Ovary (tissue), 9 donors: ENCODE results near the gene YBX1. TPM values are rescaled to one million over a fixed set of nuclear protein-coding genes. Genes with fewer than 3 reads are reported as not detected.

Source experiments
- DNase-seq, 5 donors: peaks; one replicate each; pipeline ENCODE4 v3.0.0-alpha.2; 2019 to 2020
- H3K27ac ChIP-seq, 2 donors: fragments of 200-600 bp; one replicate each; pipeline versions ENCODE4 v1.5.1 to v1.8.0; 2019 to 2022
- H3K27me3 ChIP-seq: fragments of 200-600 bp; one replicate; pipeline ENCODE4 v1.8.0; 2022
- H3K36me3 ChIP-seq: fragments of 200-600 bp; sonication (generic); one replicate; pipeline ENCODE4 v1.5.1; 2019
- H3K4me1 ChIP-seq: one replicate; pipeline ENCODE4 v1.8.1; 2013; ENCODE audit warnings: mild to moderate bottlenecking, moderate library complexity; ENCODE audit not compliant: insufficient read depth
- H3K4me3 ChIP-seq: fragments of 200-600 bp; sonication (generic); one replicate; pipeline ENCODE4 v1.5.1; 2017
- H3K9me3 ChIP-seq, 2 donors: fragments of 200-600 bp in 1 of 2; sonication (generic) in 1 of 2; one replicate each; pipeline versions ENCODE4 v1.5.1 to v1.8.1; 2013 to 2019; ENCODE audit warnings: mild to moderate bottlenecking in 1 of 2, moderate library complexity in 1 of 2
- EP300 ChIP-seq: sonication (generic); formaldehyde crosslinking; IDR thresholded peaks from one replicate; pipeline ENCODE4 v1.6.1; 2017; ENCODE audit warnings: antibody characterized with exemption
- POLR2A ChIP-seq: fragments of 450-650 bp; IDR thresholded peaks from one replicate; pipeline ENCODE4 v1.6.1; 2017; ENCODE audit warnings: antibody characterized with exemption, mild to moderate bottlenecking, moderate library complexity
- WGBS, 3 donors: extraction: QIAGEN DNeasy Blood & Tissue Kit in 1 of 3; methylation state at CpG; one replicate each; pipeline versions ENCODE4 v1.1.5 to v1.1.7; 2013 to 2017; 5-methylcytosine and 5-hydroxymethylcytosine counted together
- intact Hi-C, 4 donors: fragments of 100-400 bp; cut with DNase I; formaldehyde crosslinking; loops; one replicate each; pipeline versions ENCODE4 v1.11.0 to v1.15.1; 2022 to 2023
- polyA plus RNA-seq, 2 donors: library from polyadenylated mRNA; stranded (reverse); fragments of 200-250 nt in 1 of 2; fragments of 350-450 nt in 1 of 2; fragmentation: Illumina TruSeq in 1 of 2; extraction: RNeasy Lipid Tissue Mini Kit (QIAGEN cat#74804) in 1 of 2; gene quantifications; one replicate each; pipeline ENCODE4 v1.2.3, GENCODE V29; 2013 to 2014
- total RNA-seq, 7 donors: library from RNA; depleted of rRNA in 2 of 7; stranded (reverse); fragments of >200 nt in 2 of 7; fragmentation: NEBNext Ultra II Directional in 3 of 7; extraction: Animal tissue kit (Norgen Biotek cat#: 25700) in 3 of 7; gene quantifications; one replicate each; pipeline versions ENCODE4 v1.1.0 to v1.2.4, GENCODE V29; 2016 to 2023
- TF ChIP-seq, protein P1 (sequence below), 3 donors: fragments of 450-650 bp in 2 of 3; fragments of 200-600 bp in 1 of 3; IDR thresholded peaks; one replicate each; pipeline versions ENCODE4 v1.5.1 to v1.8.0; 2016 to 2022; ENCODE audit warnings: antibody characterized with exemption in 3 of 3, mild to moderate bottlenecking in 1 of 3
- donor health status: DM: no; HTN: no; CAD: no; lungs with moderate emphysema.
- donor health status: DM: no; HTN: no; CAD: no.
- donor health status: Bipolar disorder and iron deficiency.
- donor health status: DM: yes; HTN: yes; CAD: no.
- donor health status: DM: no; HTN: no; CAD: no.
- donor health status: DM: yes; HTN: yes; CAD: no.

Gene YBX1
- total and polyA plus RNA-seq, 9 donors = 196 to 909 (median 381) TPM

DNA sequence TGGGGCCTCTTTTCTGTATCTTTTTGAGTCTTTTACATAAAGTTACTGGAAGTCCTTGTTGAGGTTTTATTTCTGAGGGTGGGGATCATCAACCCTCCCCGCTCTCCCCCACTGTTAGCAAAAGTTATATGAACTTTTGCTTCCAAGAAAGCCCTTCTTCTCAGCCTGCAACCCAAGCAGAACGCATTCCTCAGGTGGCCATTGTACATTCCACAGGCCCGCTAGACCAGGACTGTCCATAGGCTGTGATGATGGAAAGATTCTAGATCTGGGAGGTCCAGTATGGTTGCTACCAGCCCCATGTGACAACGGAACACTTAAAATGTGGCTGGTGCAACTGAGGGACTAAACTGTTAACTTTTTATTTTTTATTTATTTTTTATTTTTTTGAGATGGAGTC is 11.8 kb upstream of the YBX1 start:
- Histone ChIP-seq H3K27ac (no peak overlapping the region), H3K36me3 (no peaks in the 10 kb centered on the region), H3K4me3 (no peak overlapping the region), H3K9me3 (no peaks in the 10 kb centered on the region), H3K4me1 (no peaks in the 10 kb centered on the region), H3K27me3 (no peaks in the 10 kb centered on the region)
- intact Hi-C loops = no loop called here
- 97 to 98% (median 98%) methylated on average over 4 of the region's 4 CpGs for WGBS, 3 donors
- no peak for DNase-seq
- TF ChIP-seq POLR2A = no peak
- no peak for TF ChIP-seq EP300
- TF ChIP-seq, protein P1, sequence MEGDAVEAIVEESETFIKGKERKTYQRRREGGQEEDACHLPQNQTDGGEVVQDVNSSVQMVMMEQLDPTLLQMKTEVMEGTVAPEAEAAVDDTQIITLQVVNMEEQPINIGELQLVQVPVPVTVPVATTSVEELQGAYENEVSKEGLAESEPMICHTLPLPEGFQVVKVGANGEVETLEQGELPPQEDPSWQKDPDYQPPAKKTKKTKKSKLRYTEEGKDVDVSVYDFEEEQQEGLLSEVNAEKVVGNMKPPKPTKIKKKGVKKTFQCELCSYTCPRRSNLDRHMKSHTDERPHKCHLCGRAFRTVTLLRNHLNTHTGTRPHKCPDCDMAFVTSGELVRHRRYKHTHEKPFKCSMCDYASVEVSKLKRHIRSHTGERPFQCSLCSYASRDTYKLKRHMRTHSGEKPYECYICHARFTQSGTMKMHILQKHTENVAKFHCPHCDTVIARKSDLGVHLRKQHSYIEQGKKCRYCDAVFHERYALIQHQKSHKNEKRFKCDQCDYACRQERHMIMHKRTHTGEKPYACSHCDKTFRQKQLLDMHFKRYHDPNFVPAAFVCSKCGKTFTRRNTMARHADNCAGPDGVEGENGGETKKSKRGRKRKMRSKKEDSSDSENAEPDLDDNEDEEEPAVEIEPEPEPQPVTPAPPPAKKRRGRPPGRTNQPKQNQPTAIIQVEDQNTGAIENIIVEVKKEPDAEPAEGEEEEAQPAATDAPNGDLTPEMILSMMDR (IDR thresholded peaks at IDR 0.05) = no peak

DNA sequence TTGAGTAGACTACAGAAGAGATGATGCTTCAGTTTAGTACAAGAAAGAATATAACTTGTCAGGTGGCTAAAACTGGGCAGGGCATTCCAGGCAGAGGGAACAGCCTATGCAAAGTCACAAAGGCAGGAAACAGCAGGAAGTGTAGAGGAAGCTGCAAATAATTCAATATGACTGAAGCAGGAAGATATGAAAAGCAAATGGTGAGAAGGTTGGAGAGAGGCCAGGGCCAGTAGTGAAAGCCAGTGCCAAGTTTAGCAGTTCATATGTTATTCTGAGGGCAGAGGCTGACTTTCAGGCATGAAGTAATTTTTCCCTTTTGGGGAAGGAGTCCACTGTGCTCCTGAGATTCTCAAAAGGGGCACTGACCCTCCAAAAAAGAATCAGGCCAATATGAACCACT is 8.0 kb upstream of the YBX1 start:
- intact Hi-C loops = no loop called here
- H3K4me1 ChIP-seq = no peaks in the 10 kb centered on the region
- DNase-seq = no peak
- H3K9me3 ChIP-seq = no peaks in the 10 kb centered on the region
- no peaks in the 10 kb centered on the region for H3K27me3 ChIP-seq
- H3K36me3 ChIP-seq = no peaks in the 10 kb centered on the region
- H3K27ac ChIP-seq = no peak overlapping the region
- H3K4me3 ChIP-seq = no peak overlapping the region
- TF ChIP-seq, protein P1 (IDR thresholded peaks at IDR 0.05) = no peak
- TF ChIP-seq EP300 (no peak), POLR2A (no peak)

DNA sequence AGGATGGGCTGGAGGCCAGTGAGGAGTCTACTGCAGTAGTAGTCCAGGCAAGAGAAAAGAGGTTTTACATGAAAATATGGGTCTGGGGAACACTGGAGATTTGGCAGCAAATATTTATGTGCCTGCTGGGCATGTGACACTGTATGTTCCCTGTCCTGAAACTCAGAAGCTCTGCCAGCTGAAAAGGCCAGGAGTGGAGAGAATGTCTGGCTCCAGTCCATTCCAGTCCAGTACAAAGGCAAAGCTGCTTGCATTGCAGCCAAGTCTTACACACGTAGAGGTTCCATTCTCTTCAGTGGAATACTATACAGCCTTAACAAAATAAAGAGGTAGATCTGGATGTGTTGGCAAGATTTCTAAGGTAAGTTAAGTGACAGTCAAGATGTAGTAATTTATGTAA is 7.5 kb upstream of the YBX1 start:
- intact Hi-C loops = no loop called here
- WGBS, 3 donors = 45 to 67% (median 47%) methylated on average over 1 of the region's 1 CpG
- Histone ChIP-seq H3K27me3 (no peaks in the 10 kb centered on the region), H3K4me1 (no peaks in the 10 kb centered on the region), H3K27ac (no peak overlapping the region), H3K9me3 (no peaks in the 10 kb centered on the region), H3K4me3 (no peak overlapping the region), H3K36me3 (no peaks in the 10 kb centered on the region)
- TF ChIP-seq POLR2A (no peak), EP300 (no peak)
- no peak for DNase-seq

DNA sequence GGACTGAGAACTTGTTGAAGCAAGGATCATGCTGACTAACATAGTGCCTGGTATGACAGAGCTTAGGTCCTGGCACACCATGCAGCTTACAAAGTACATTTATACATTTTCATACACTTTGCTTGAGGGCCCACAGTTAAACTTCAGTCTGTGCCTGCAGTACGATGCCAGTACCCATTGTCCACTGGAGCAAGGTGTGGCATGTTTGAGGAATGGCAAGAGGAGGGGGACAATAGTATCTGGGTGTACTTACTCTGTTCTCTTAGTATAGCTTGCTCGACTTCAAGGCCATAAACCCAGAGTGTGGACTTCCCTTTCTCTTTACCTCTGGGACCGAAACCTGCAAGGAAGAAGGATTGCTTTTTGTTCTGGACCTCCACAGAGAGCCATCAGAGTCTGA is 6.8 kb upstream of the YBX1 start:
- 76 to 94% (median 91%) methylated on average over 3 of the region's 3 CpGs for WGBS, 3 donors
- no peaks in the 10 kb centered on the region for H3K27me3 ChIP-seq
- TF ChIP-seq, protein P1 (IDR thresholded peaks at IDR 0.05) = no peak
- TF ChIP-seq EP300 (no peak), POLR2A (no peak)
- DNase-seq = no peak
- no peak overlapping the region for H3K27ac ChIP-seq
- H3K36me3 ChIP-seq = no peaks in the 10 kb centered on the region
- no peaks in the 10 kb centered on the region for H3K9me3 ChIP-seq
- H3K4me3 ChIP-seq = no peak overlapping the region
- no peaks in the 10 kb centered on the region for H3K4me1 ChIP-seq
- intact Hi-C loops = no loop called here

DNA sequence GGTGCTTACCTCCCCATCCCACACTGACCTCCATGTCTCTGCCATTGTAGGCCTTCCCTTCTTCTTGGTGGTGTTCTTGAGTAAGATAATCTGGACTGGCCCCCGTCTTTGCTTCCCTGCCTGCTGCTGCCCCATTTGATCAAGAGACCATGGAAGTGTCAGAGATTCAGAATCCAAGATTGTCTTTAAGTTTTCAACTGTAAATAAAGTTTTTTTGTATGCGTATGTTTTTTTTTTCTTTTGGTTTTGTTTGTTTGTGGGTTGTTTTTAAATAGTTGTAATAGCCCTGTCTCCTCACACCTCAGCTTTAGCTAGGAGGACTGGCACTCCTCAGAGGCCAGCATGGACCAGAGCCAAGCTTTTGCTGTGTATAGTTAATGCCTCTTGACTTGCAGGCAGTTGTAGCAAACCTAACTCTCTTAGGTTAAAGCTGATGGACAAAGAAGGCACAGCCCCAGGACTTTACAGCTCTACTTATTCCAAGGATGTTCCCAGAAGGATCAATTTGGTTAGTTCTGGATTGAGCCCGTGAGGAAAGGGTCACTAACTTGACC is 5.6 kb upstream of the YBX1 start:
- H3K4me3 ChIP-seq = no peak overlapping the region
- DNase-seq = no peak
- no peak overlapping the region for H3K27ac ChIP-seq
- H3K27me3 ChIP-seq = no peaks in the 10 kb centered on the region
- intact Hi-C loops = no loop called here
- no peaks in the 10 kb centered on the region for H3K9me3 ChIP-seq
- H3K4me1 ChIP-seq = no peaks in the 10 kb centered on the region
- TF ChIP-seq, protein P1 (IDR thresholded peaks at IDR 0.05) = no peak
- no peak for TF ChIP-seq EP300
- no peak for TF ChIP-seq POLR2A
- WGBS, 3 donors = 77 to 84% (median 82%) methylated on average over 3 of the region's 3 CpGs
- H3K36me3 ChIP-seq = no peaks in the 10 kb centered on the region
